Measurements from ENCODE around the gene CALB2. TPM values are rescaled to one million over a fixed set of nuclear protein-coding genes. Genes with fewer than 3 reads are reported as not detected.

The CALB2 gene
- total RNA-seq, 1 experiment from 2014 or later = 5.5 TPM

GRCh38 chr16:71402007-71402406 is 43.5 kb downstream of the CALB2 start:
- Histone ChIP-seq H3K27me3 (ENCODE audit: insufficient read depth, low read length) (peaks cover 24% of the 10 kb centered on the region; the same call in 1 of the 2 replicates), H3K4me3 (replicated peaks in 1 of 2; ENCODE audit: low read depth in 1 of 2, low read length in 2 of 2) (no peak overlapping the region), H3K9me3 (ENCODE audit: control insufficient read depth in 1 of 2, insufficient read depth in 1 of 2, low read depth in 1 of 2, low read length in 2 of 2) (no peaks in the 10 kb centered on the region; a peak in 1 of 4 replicates), H3K4me1 (ENCODE audit: control insufficient read depth in 1 of 2, insufficient read depth in 2 of 2, low read length in 2 of 2) (no peaks in the 10 kb centered on the region), H3K9me2 (ENCODE audit: insufficient read depth) (no peaks in the 10 kb centered on the region), H4K20me1 (ENCODE audit: insufficient read depth) (no peaks in the 10 kb centered on the region), H3K79me2 (ENCODE audit: insufficient read depth, low read length) (no peaks in the 10 kb centered on the region), H2AFZ (ENCODE audit: low read depth, low read length, poor library complexity, severe bottlenecking) (no peak overlapping the region), H3K9ac (ENCODE audit: low read length) (no peak overlapping the region), H3K36me3 (ENCODE audit: control insufficient read depth in 1 of 2, insufficient read depth in 2 of 2, low read length in 2 of 2) (no peaks in the 10 kb centered on the region), H3K4me2 (ENCODE audit: low read length) (no peak overlapping the region), H3K27ac (ENCODE audit: low read depth, low read length) (no peak overlapping the region)
- ATAC-seq (no peak), DNase-seq (ENCODE audit: low read depth, low spot score) (no peak)
- TF ChIP-seq ZFX (IDR thresholded peaks at IDR 0.05) (no peak), EZH2 (IDR thresholded peaks at IDR 0.05) (no peak), SIN3A (IDR thresholded peaks at IDR 0.05; ENCODE audit: low read depth) (no peak), CEBPB (IDR thresholded peaks at IDR 0.05; ENCODE audit: low read depth) (no peak), EGR1 (IDR thresholded peaks at IDR 0.05; ENCODE audit: low read depth) (no peak), YY1 (IDR thresholded peaks at IDR 0.05; ENCODE audit: extremely low read depth, insufficient replicate concordance, low read depth, low read length) (no peak), POLR2AphosphoS5 (IDR thresholded peaks at IDR 0.05; ENCODE audit: low read depth, low read length) (no peak), SRF (IDR thresholded peaks at IDR 0.05; ENCODE audit: low read depth) (no peak), JUND (IDR thresholded peaks at IDR 0.05) (no peak), EZH2phosphoT487 (IDR thresholded peaks at IDR 0.05; ENCODE audit: borderline replicate concordance) (no peak), ZNF274 (IDR thresholded peaks at IDR 0.05; ENCODE audit: low read depth, low read length) (no peak), ELF1 (IDR thresholded peaks at IDR 0.05; ENCODE audit: borderline replicate concordance, low read depth) (no peak), SP1 (IDR thresholded peaks at IDR 0.05; ENCODE audit: low read depth) (no peak), RAD21 (IDR thresholded peaks at IDR 0.05; ENCODE audit: low read depth) (no peak), TCF7L2 (IDR thresholded peaks at IDR 0.05; ENCODE audit: borderline replicate concordance, extremely low read depth, insufficient read depth, insufficient read length) (no peak)
- TF ChIP-seq, protein P1, sequence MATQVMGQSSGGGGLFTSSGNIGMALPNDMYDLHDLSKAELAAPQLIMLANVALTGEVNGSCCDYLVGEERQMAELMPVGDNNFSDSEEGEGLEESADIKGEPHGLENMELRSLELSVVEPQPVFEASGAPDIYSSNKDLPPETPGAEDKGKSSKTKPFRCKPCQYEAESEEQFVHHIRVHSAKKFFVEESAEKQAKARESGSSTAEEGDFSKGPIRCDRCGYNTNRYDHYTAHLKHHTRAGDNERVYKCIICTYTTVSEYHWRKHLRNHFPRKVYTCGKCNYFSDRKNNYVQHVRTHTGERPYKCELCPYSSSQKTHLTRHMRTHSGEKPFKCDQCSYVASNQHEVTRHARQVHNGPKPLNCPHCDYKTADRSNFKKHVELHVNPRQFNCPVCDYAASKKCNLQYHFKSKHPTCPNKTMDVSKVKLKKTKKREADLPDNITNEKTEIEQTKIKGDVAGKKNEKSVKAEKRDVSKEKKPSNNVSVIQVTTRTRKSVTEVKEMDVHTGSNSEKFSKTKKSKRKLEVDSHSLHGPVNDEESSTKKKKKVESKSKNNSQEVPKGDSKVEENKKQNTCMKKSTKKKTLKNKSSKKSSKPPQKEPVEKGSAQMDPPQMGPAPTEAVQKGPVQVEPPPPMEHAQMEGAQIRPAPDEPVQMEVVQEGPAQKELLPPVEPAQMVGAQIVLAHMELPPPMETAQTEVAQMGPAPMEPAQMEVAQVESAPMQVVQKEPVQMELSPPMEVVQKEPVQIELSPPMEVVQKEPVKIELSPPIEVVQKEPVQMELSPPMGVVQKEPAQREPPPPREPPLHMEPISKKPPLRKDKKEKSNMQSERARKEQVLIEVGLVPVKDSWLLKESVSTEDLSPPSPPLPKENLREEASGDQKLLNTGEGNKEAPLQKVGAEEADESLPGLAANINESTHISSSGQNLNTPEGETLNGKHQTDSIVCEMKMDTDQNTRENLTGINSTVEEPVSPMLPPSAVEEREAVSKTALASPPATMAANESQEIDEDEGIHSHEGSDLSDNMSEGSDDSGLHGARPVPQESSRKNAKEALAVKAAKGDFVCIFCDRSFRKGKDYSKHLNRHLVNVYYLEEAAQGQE (IDR thresholded peaks at IDR 0.05; ENCODE audit: low read depth) = no peak
- TF ChIP-seq, protein P2, sequence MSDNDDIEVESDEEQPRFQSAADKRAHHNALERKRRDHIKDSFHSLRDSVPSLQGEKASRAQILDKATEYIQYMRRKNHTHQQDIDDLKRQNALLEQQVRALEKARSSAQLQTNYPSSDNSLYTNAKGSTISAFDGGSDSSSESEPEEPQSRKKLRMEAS (IDR thresholded peaks at IDR 0.05) = no peak
- TF ChIP-seq, protein P3, sequence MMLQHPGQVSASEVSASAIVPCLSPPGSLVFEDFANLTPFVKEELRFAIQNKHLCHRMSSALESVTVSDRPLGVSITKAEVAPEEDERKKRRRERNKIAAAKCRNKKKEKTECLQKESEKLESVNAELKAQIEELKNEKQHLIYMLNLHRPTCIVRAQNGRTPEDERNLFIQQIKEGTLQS (IDR thresholded peaks at IDR 0.05) = no peak
- RAD21 ChIA-PET (ENCODE audit: low non-redundant PET in 1 of 2, low total read pairs in 2 of 2, uncharacterized antibody in 2 of 2, unreplicated experiment in 2 of 2) = no interaction called here
- no TSS peak for BruUV-seq (replicated peaks)
- CTCF ChIA-PET = no interaction called here
- intact Hi-C loops (cut with micrococcal nuclease) = no loop called here
- POLR2A ChIA-PET = no interaction called here
